GM12878 (cell line): ENCODE results near the gene BPIFB3. TPM values are rescaled to one million over a fixed set of nuclear protein-coding genes. Genes with fewer than 3 reads are reported as not detected.

Experiments
- CEBPB ChIP-seq, 2 experiments: fragments of 150-350 bp in 1 of 2; IDR thresholded peaks; 2 replicates each; pipeline ENCODE4 v1.6.1; 2012 to 2014; ENCODE audit warnings: low read depth in 2 of 2, low read length in 2 of 2, borderline replicate concordance in 1 of 2, inconsistent platforms in 1 of 2
- HCFC1 ChIP-seq: fragments of 150-350 bp; IDR thresholded peaks from 2 replicates; pipeline ENCODE4 v1.6.1; 2014; ENCODE audit warnings: low read length
- HDGF ChIP-seq: fragments of 450-650 bp; IDR thresholded peaks from 2 replicates; pipeline ENCODE4 v1.6.1; 2016; ENCODE audit warnings: antibody characterized with exemption
- JUND ChIP-seq: IDR thresholded peaks from 2 replicates; pipeline ENCODE4 v1.6.1; 2012; ENCODE audit warnings: low read depth, mild to moderate bottlenecking, low read length, improper control_type of control experiment, moderate library complexity
- MEF2A ChIP-seq: IDR thresholded peaks from 2 replicates; pipeline ENCODE4 v1.6.1; 2011; ENCODE audit warnings: low read depth, mild to moderate bottlenecking, low read length, moderate library complexity; ENCODE audit not compliant: insufficient read depth
- SMC3 ChIP-seq: IDR thresholded peaks from 2 replicates; pipeline ENCODE4 v1.6.1; 2011; ENCODE audit warnings: low read length, improper control_type of control experiment, borderline replicate concordance
- TCF7 ChIP-seq: IDR thresholded peaks from 2 replicates; pipeline ENCODE4 v1.6.1; 2014; ENCODE audit warnings: antibody characterized with exemption, borderline replicate concordance
- polyA plus RNA-seq, 11 experiments: library from polyadenylated mRNA; depleted of rRNA in 4 of 11; unstranded in 6 of 11; stranded (reverse) in 5 of 11; fragments of >200 nt; fragmentation: Nextera tagmentation in 4 of 11; fragmentation: Illumina TruSeq in 1 of 11; extraction: Ambion mirVana in 4 of 11; extraction: Trizol in 1 of 11; gene quantifications; 1 replicate in 1 of 11; 2 replicates in 10 of 11; pipeline versions ENCODE4 v1.2.1 to v1.2.3, GENCODE V29; 2011 to 2016; ENCODE audit warnings: inconsistent platforms in 2 of 11, missing spikeins in 2 of 11, low read depth in 1 of 11
- total RNA-seq, 4 experiments: library from RNA; depleted of rRNA in 3 of 4; stranded (reverse); fragments of >200 nt in 3 of 4; fragmentation: Illumina TruSeq in 1 of 4; extraction: Trizol in 1 of 4; gene quantifications; 2 replicates each; pipeline versions ENCODE4 v1.2.1 to v1.2.3, GENCODE V29; 2013 to 2021
- TF ChIP-seq, protein P1 (sequence below): fragments of 450-650 bp; formaldehyde crosslinking; IDR thresholded peaks from 2 replicates; pipeline ENCODE4 v1.5.0; 2022; ENCODE audit warnings: mild to moderate bottlenecking, missing genetic modification characterization
- TF ChIP-seq, protein P2 (sequence below): fragments of 150-350 bp; IDR thresholded peaks from 2 replicates; pipeline ENCODE4 v1.6.1; 2016; ENCODE audit warnings: low read depth, low read length

The BPIFB3 gene
- total and polyA plus RNA-seq, 10 of the 15 experiments (the other 5 are each of a cell fraction or from before 2014, with no cell fraction given), result not detected

DNA sequence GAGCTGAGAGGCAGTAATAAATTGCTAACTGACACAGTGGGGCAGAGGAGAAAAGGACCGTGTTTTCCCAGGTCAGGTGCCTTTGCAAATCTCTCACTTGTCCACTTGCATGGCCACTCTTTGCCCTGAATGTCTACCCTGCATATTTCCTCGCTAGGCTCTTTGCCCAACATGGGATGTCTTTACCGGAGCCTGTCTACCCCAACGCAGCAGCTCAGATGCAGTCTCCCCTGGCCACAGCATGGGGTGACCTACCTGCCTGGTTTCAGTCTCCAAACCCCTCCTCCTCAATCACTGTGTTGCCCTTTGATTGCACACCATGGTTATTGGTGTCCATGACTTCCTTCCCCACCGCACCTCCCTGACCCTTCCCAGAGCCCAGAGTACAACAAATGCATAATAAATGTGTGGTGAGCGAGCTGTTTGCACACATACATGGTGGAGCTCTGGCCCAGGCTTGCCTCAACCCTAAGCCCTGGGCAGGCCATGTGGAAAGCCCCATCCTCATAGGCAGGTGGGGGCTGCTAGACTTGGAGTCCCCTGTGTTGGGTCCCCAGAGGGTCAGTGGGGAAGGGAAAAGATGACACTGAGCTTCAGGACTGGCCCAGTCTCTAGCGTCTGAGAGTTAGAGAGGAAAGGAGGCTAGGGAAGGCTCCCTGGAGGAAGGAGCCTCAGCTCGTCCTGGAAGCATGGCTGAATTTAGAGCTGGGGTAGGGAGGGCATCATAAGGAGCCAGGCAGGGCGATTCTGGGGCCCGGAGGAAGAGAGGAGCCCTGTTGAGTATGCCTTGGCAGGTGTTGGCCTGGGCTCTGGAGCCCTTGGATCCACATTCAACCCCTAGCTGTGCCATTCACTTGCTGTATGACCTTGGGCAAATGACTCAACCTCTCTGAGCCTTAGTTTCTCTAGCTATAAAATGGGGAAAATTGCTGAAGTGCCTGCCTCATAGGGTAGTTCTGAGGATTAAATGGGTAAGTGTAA lies 26.6 kb upstream of the BPIFB3 start (continued):
- TF ChIP-seq, protein P1, sequence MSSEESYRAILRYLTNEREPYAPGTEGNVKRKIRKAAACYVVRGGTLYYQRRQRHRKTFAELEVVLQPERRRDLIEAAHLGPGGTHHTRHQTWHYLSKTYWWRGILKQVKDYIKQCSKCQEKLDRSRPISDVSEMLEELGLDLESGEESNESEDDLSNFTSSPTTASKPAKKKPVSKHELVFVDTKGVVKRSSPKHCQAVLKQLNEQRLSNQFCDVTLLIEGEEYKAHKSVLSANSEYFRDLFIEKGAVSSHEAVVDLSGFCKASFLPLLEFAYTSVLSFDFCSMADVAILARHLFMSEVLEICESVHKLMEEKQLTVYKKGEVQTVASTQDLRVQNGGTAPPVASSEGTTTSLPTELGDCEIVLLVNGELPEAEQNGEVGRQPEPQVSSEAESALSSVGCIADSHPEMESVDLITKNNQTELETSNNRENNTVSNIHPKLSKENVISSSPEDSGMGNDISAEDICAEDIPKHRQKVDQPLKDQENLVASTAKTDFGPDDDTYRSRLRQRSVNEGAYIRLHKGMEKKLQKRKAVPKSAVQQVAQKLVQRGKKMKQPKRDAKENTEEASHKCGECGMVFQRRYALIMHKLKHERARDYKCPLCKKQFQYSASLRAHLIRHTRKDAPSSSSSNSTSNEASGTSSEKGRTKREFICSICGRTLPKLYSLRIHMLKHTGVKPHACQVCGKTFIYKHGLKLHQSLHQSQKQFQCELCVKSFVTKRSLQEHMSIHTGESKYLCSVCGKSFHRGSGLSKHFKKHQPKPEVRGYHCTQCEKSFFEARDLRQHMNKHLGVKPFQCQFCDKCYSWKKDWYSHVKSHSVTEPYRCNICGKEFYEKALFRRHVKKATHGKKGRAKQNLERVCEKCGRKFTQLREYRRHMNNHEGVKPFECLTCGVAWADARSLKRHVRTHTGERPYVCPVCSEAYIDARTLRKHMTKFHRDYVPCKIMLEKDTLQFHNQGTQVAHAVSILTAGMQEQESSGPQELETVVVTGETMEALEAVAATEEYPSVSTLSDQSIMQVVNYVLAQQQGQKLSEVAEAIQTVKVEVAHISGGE (CRISPR knock-in tag), result no peak
- TF ChIP-seq CEBPB (IDR thresholded peaks at IDR 0.05; ENCODE audit: borderline replicate concordance in 1 of 2, low read depth in 2 of 2, low read length in 2 of 2), result no peak
- TF ChIP-seq, protein P2, sequence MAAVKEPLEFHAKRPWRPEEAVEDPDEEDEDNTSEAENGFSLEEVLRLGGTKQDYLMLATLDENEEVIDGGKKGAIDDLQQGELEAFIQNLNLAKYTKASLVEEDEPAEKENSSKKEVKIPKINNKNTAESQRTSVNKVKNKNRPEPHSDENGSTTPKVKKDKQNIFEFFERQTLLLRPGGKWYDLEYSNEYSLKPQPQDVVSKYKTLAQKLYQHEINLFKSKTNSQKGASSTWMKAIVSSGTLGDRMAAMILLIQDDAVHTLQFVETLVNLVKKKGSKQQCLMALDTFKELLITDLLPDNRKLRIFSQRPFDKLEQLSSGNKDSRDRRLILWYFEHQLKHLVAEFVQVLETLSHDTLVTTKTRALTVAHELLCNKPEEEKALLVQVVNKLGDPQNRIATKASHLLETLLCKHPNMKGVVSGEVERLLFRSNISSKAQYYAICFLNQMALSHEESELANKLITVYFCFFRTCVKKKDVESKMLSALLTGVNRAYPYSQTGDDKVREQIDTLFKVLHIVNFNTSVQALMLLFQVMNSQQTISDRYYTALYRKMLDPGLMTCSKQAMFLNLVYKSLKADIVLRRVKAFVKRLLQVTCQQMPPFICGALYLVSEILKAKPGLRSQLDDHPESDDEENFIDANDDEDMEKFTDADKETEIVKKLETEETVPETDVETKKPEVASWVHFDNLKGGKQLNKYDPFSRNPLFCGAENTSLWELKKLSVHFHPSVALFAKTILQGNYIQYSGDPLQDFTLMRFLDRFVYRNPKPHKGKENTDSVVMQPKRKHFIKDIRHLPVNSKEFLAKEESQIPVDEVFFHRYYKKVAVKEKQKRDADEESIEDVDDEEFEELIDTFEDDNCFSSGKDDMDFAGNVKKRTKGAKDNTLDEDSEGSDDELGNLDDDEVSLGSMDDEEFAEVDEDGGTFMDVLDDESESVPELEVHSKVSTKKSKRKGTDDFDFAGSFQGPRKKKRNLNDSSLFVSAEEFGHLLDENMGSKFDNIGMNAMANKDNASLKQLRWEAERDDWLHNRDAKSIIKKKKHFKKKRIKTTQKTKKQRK, result no peak
- no peak for TF ChIP-seq TCF7
- no peak for TF ChIP-seq HDGF
- no peak for TF ChIP-seq HCFC1
- TF ChIP-seq SMC3, result no peak
- TF ChIP-seq MEF2A, result no peak
- no peak for TF ChIP-seq JUND
